IMR-90 (cell line): Measurements from ENCODE around the gene LUZP4. TPM values are rescaled to one million over a fixed set of nuclear protein-coding genes. Genes with fewer than 3 reads are reported as not detected.

Experiments used
- ATAC-seq: fragments of 200-7000 bp; cut with Tn5 transposase; 2 replicates; pipeline ENCODE4 v1.9.1; 2020; ENCODE audit warnings: low read depth, mild to moderate bottlenecking, moderate library complexity
- BruUV-seq: library from RNA; stranded (reverse); fragments of 400-500 nt; replicated peaks from 2 replicates; lab custom pipeline; 2021; lab: Mats Ljungman, UMichigan
- CTCF ChIA-PET: fragments of 300-600 bp; formaldehyde crosslinking; extraction: SDS; loops from one replicate; lab custom pipeline; 2021; ENCODE audit warnings: antibody characterized with exemption; lab: Yijun Ruan, JAX
- POLR2A ChIA-PET: fragments of 300-600 bp; sonication (Branson Sonifier 250); formaldehyde crosslinking; loops from one replicate; lab custom pipeline; 2022; ENCODE audit warnings: antibody characterized with exemption; ENCODE audit not compliant: unreplicated experiment; lab: Charles Lee
- DNase-seq: peaks from one replicate; pipeline ENCODE4 v3.0.0; 2013
- H2AFZ ChIP-seq: replicated peaks from 2 replicates; pipeline ENCODE3; 2013; ENCODE audit warnings: low read length, mild to moderate bottlenecking; ENCODE audit not compliant: poor library complexity
- H2AK5ac ChIP-seq: 2 replicates; pipeline ENCODE4 v1.6.1; 2013; ENCODE audit warnings: low read depth, low read length, inconsistent platforms
- H2AK9ac ChIP-seq: replicated peaks from 2 replicates; pipeline ENCODE3; 2013; ENCODE audit warnings: mild to moderate bottlenecking, low read depth, low read length, moderate library complexity; ENCODE audit not compliant: poor library complexity
- H2BK120ac ChIP-seq: 2 replicates; pipeline ENCODE4 v1.6.1; 2013; ENCODE audit warnings: low read depth, low read length, inconsistent platforms
- H2BK15ac ChIP-seq: 3 replicates; pipeline ENCODE4 v1.6.1; 2013; ENCODE audit warnings: low read depth, low read length, inconsistent platforms
- H2BK20ac ChIP-seq: 2 replicates; pipeline ENCODE4 v1.6.1; 2013; ENCODE audit warnings: low read depth, mild to moderate bottlenecking, inconsistent platforms, low read length, moderate library complexity
- H2BK5ac ChIP-seq: 2 replicates; pipeline ENCODE4 v1.6.1; 2013; ENCODE audit warnings: mild to moderate bottlenecking, low read depth, low read length, inconsistent platforms; ENCODE audit not compliant: poor library complexity, severe bottlenecking
- H3K14ac ChIP-seq: replicated peaks from 2 replicates; pipeline ENCODE4 v1.6.1; 2013; ENCODE audit warnings: low read depth, low read length, inconsistent platforms
- H3K18ac ChIP-seq: 2 replicates; pipeline ENCODE4 v1.6.1; 2013; ENCODE audit warnings: low read depth, low read length, control low read depth
- H3K23ac ChIP-seq: 2 replicates; pipeline ENCODE4 v1.6.1; 2013; ENCODE audit warnings: low read depth, low read length, inconsistent platforms
- H3K27ac ChIP-seq: 2 replicates; pipeline ENCODE4 v1.5.1; 2013; ENCODE audit warnings: mild to moderate bottlenecking, control low read depth, low read length; ENCODE audit not compliant: insufficient read depth
- H3K27me3 ChIP-seq: 2 replicates; pipeline ENCODE4 v1.6.1; 2013; ENCODE audit warnings: low read length; ENCODE audit not compliant: control insufficient read depth, insufficient read depth
- H3K36me3 ChIP-seq: 2 replicates; pipeline ENCODE4 v1.6.1; 2013; ENCODE audit warnings: low read length, mixed read lengths; ENCODE audit not compliant: control insufficient read depth, insufficient read depth
- H3K4ac ChIP-seq: 2 replicates; pipeline ENCODE4 v1.6.1; 2013; ENCODE audit warnings: low read depth, low read length, inconsistent platforms
- H3K4me1 ChIP-seq: 2 replicates; pipeline ENCODE4 v1.6.1; 2013; ENCODE audit warnings: low read length, mixed read lengths; ENCODE audit not compliant: control insufficient read depth, insufficient read depth
- H3K4me2 ChIP-seq: 2 replicates; pipeline ENCODE4 v1.6.1; 2013; ENCODE audit warnings: low read depth, mild to moderate bottlenecking, control low read depth, low read length, moderate library complexity
- H3K4me3 ChIP-seq: 2 replicates; pipeline ENCODE4 v1.5.1; 2013; ENCODE audit warnings: low read depth, mild to moderate bottlenecking, control low read depth, low read length, moderate library complexity; ENCODE audit not compliant: insufficient read depth
- H3K56ac ChIP-seq: 2 replicates; pipeline ENCODE4 v1.6.1; 2013; ENCODE audit warnings: low read length, inconsistent platforms; ENCODE audit not compliant: insufficient read depth; ENCODE audit errors: extremely low read depth
- H3K79me1 ChIP-seq, 2 experiments: 2 replicates each; pipeline ENCODE4 v1.6.1; 2013; ENCODE audit warnings: low read length in 2 of 2, inconsistent platforms in 1 of 2, low read depth in 1 of 2
- H3K9ac ChIP-seq: 2 replicates; pipeline ENCODE4 v1.6.1; 2013; ENCODE audit warnings: low read depth, low read length, control low read depth
- H3K9me1 ChIP-seq: 2 replicates; pipeline ENCODE4 v1.6.1; 2013; ENCODE audit warnings: low read length, inconsistent platforms; ENCODE audit not compliant: insufficient read depth
- H3K9me3 ChIP-seq: 2 replicates; pipeline ENCODE4 v1.6.1; 2013; ENCODE audit warnings: low read length; ENCODE audit not compliant: control insufficient read depth, insufficient read depth
- H4K20me1 ChIP-seq: 2 replicates; pipeline ENCODE4 v1.6.1; 2013; ENCODE audit warnings: low read length, inconsistent platforms; ENCODE audit not compliant: insufficient read depth
- H4K5ac ChIP-seq: 2 replicates; pipeline ENCODE4 v1.6.1; 2013; ENCODE audit warnings: mild to moderate bottlenecking, low read depth, low read length, control low read depth
- H4K8ac ChIP-seq, 2 experiments: 2 replicates each; pipeline ENCODE4 v1.6.1; 2013; ENCODE audit warnings: low read depth in 2 of 2, low read length in 2 of 2, control low read depth in 1 of 2, inconsistent platforms in 1 of 2
- H4K91ac ChIP-seq: 2 replicates; pipeline ENCODE4 v1.6.1; 2013; ENCODE audit warnings: low read depth, low read length, inconsistent platforms; ENCODE audit not compliant: insufficient read depth
- BHLHE40 ChIP-seq: fragments of 150-350 bp; IDR thresholded peaks from 2 replicates; pipeline ENCODE4 v1.6.1; 2016; ENCODE audit warnings: mild to moderate bottlenecking, low read depth, low read length
- CEBPB ChIP-seq: IDR thresholded peaks from 2 replicates; pipeline ENCODE4 v1.6.1; 2012; ENCODE audit warnings: low read depth, low read length, improper control_type of control experiment
- CHD1 ChIP-seq: IDR thresholded peaks from 2 replicates; pipeline ENCODE4 v1.6.1; 2012; ENCODE audit warnings: low read depth, low read length, improper control_type of control experiment
- CTCF ChIP-seq: conservative IDR thresholded peaks from 2 replicates; pipeline ENCODE4 v1.5.1; 2012; ENCODE audit warnings: mild to moderate bottlenecking, low read depth, low read length, improper control_type of control experiment
- FOS ChIP-seq: fragments of 150-350 bp; IDR thresholded peaks from 2 replicates; pipeline ENCODE4 v1.6.1; 2016; ENCODE audit warnings: low read depth, low read length
- MAFK ChIP-seq: IDR thresholded peaks from 2 replicates; pipeline ENCODE4 v1.6.1; 2012; ENCODE audit warnings: low read depth, low read length, improper control_type of control experiment
- MAZ ChIP-seq: IDR thresholded peaks from 2 replicates; pipeline ENCODE4 v1.6.1; 2012; ENCODE audit warnings: low read depth, mild to moderate bottlenecking, low read length, improper control_type of control experiment, moderate library complexity, borderline replicate concordance
- MXI1 ChIP-seq: IDR thresholded peaks from 2 replicates; pipeline ENCODE4 v1.6.1; 2012; ENCODE audit warnings: low read depth, mild to moderate bottlenecking, low read length, moderate library complexity, borderline replicate concordance
- NFE2L2 ChIP-seq: fragments of 150-350 bp; IDR thresholded peaks from 2 replicates; pipeline ENCODE4 v1.6.1; 2016; ENCODE audit warnings: low read depth, mild to moderate bottlenecking, low read length
- POLR2A ChIP-seq: IDR thresholded peaks from 2 replicates; pipeline ENCODE4 v1.6.1; 2012; ENCODE audit warnings: mild to moderate bottlenecking, low read depth, low read length
- RAD21 ChIP-seq: IDR thresholded peaks from 2 replicates; pipeline ENCODE4 v1.6.1; 2012; ENCODE audit warnings: low read length, improper control_type of control experiment
- RCOR1 ChIP-seq: IDR thresholded peaks from 2 replicates; pipeline ENCODE4 v1.6.1; 2012; ENCODE audit warnings: mild to moderate bottlenecking, low read length, improper control_type of control experiment; ENCODE audit not compliant: insufficient replicate concordance
- RFX5 ChIP-seq: IDR thresholded peaks from 2 replicates; pipeline ENCODE4 v1.8.0; 2012; ENCODE audit warnings: low read depth, mild to moderate bottlenecking, low read length, moderate library complexity
- SMC3 ChIP-seq: fragments of 150-350 bp; IDR thresholded peaks from 2 replicates; pipeline ENCODE4 v1.6.1; 2016; ENCODE audit warnings: low read depth, mild to moderate bottlenecking, antibody characterized with exemption, low read length, moderate library complexity
- WGBS, 2 experiments: methylation state at CpG; one replicate each; pipeline versions ENCODE4 v1.1.5 to v1.1.7; 2013; ENCODE audit warnings: missing lambda C conversion rate in 2 of 2; ENCODE audit not compliant: insufficient read length in 1 of 2; ENCODE audit errors: extremely low coverage in 2 of 2; 5-methylcytosine and 5-hydroxymethylcytosine counted together
- dilution Hi-C: fragments of 300-500 bp; cut with HindIII; formaldehyde crosslinking; loops from one replicate; pipeline ENCODE4 v1.14.3; 2018; ENCODE audit warnings: low sequenced_read_pairs; ENCODE audit not compliant: unreplicated experiment
- in situ Hi-C: fragments of 300-500 bp; cut with MboI; formaldehyde crosslinking; loops from 3 replicates; pipeline ENCODE4 v1.14.3; 2019; ENCODE audit warnings: low sequenced_read_pairs, inconsistent platforms, mixed read lengths
- intact Hi-C: fragments of 100-400 bp; cut with micrococcal nuclease; formaldehyde crosslinking; loops from 2 replicates; pipeline ENCODE4 v1.10.0; 2022
- polyA plus RNA-seq, 3 experiments: library from polyadenylated mRNA; depleted of rRNA; stranded (reverse); fragments of >200 nt; gene quantifications; 2 replicates each; pipeline ENCODE4 v1.2.3, GENCODE V29; 2012; ENCODE audit warnings: low replicate concordance in 1 of 3
- total RNA-seq: library from RNA; depleted of rRNA; stranded (reverse); fragments of >200 nt; gene quantifications from 2 replicates; pipeline ENCODE4 v1.2.3, GENCODE V29; 2012
- TF ChIP-seq, protein P1 (sequence below): fragments of 150-350 bp; IDR thresholded peaks from 2 replicates; pipeline ENCODE4 v1.6.1; 2016; ENCODE audit warnings: low read depth, mild to moderate bottlenecking, low read length, moderate library complexity, borderline replicate concordance
- TF ChIP-seq, protein P2 (sequence below): fragments of 150-350 bp; IDR thresholded peaks from 2 replicates; pipeline ENCODE4 v1.6.1; 2017; ENCODE audit warnings: mild to moderate bottlenecking, antibody characterized with exemption, low read length, low read depth

Gene LUZP4
- total and polyA plus RNA-seq, 2 of the 4 experiments (the other 2 are of a cell fraction), result not detected

GRCh38 chrX:115332832-115333231 lies 43.3 kb downstream of the LUZP4 start:
- no peak overlapping the region for H3K18ac ChIP-seq
- H4K20me1 ChIP-seq, result no peaks in the 10 kb centered on the region
- H2AFZ ChIP-seq, result no peak overlapping the region
- dilution Hi-C loops, result no loop called here
- H3K9ac ChIP-seq, result no peak overlapping the region
- no TSS peak for BruUV-seq
- H3K4me3 ChIP-seq, result no peak overlapping the region
- H2BK15ac ChIP-seq, result no peak overlapping the region
- H2BK20ac ChIP-seq, result no peak overlapping the region
- H3K27me3 ChIP-seq, result peaks cover 6% of the 10 kb centered on the region
- no peak overlapping the region for H3K4me2 ChIP-seq
- H3K4ac ChIP-seq, result no peak overlapping the region
- no peak overlapping the region for H3K27ac ChIP-seq
- DNase-seq, result no peak
- H3K56ac ChIP-seq, result no peak overlapping the region
- no peak overlapping the region for H2BK5ac ChIP-seq
- H4K91ac ChIP-seq, result no peak overlapping the region
- ChIA-PET POLR2A (no interaction called here), CTCF (no interaction called here)
- no peaks in the 10 kb centered on the region for H3K4me1 ChIP-seq
- H3K14ac ChIP-seq, result no peak overlapping the region
- no peak for ATAC-seq
- no peak overlapping the region for H2BK120ac ChIP-seq
- in situ Hi-C loops, result loop anchor here (5.0 kb wide), 1 partner anchor 309 kb away; no protein-coding TSS in a partner anchor
- TF ChIP-seq MXI1 (no peak), NFE2L2 (no peak), FOS (no peak), CEBPB (no peak), POLR2A (no peak), MAZ (no peak), RFX5 (no peak), MAFK (no peak), SMC3 (no peak), CTCF (no peak), CHD1 (no peak), BHLHE40 (no peak), RAD21 (no peak), RCOR1 (no peak)
- TF ChIP-seq, protein P1, sequence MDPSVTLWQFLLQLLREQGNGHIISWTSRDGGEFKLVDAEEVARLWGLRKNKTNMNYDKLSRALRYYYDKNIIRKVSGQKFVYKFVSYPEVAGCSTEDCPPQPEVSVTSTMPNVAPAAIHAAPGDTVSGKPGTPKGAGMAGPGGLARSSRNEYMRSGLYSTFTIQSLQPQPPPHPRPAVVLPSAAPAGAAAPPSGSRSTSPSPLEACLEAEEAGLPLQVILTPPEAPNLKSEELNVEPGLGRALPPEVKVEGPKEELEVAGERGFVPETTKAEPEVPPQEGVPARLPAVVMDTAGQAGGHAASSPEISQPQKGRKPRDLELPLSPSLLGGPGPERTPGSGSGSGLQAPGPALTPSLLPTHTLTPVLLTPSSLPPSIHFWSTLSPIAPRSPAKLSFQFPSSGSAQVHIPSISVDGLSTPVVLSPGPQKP, result no peak
- TF ChIP-seq, protein P2, sequence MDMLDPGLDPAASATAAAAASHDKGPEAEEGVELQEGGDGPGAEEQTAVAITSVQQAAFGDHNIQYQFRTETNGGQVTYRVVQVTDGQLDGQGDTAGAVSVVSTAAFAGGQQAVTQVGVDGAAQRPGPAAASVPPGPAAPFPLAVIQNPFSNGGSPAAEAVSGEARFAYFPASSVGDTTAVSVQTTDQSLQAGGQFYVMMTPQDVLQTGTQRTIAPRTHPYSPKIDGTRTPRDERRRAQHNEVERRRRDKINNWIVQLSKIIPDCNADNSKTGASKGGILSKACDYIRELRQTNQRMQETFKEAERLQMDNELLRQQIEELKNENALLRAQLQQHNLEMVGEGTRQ, result no peak
- intact Hi-C loops, result no loop called here
- H4K5ac ChIP-seq, result no peak overlapping the region
- H2AK9ac ChIP-seq, result no peak overlapping the region
- no peaks in the 10 kb centered on the region for H3K9me3 ChIP-seq
- 35% methylated on average over 2 of the region's 4 CpGs; no CpG with 5 or more reads in 1 of the 2 experiments for WGBS, 2 experiments
- no peak overlapping the region for H3K23ac ChIP-seq
- no peak overlapping the region for H2AK5ac ChIP-seq
- no peaks in the 10 kb centered on the region for H3K79me1 ChIP-seq
- H4K8ac ChIP-seq, result no peak overlapping the region
- H3K9me1 ChIP-seq, result no peaks in the 10 kb centered on the region
- no peaks in the 10 kb centered on the region for H3K36me3 ChIP-seq
